ENCODE measurements around the gene ASCL4.
"Not testable (repeated sequence)": the region's sequence is repeated elsewhere in the genome, so short reads cannot be mapped to it uniquely, and the experiment has no call there.

Gene ASCL4

GRCh38 chr12:107774349-107775029 lies at the start of gene ASCL4:
TSS of gene ASCL4 (plus strand) at chr12:107774704. CDS start at chr12:107775219, 515 bp downstream.
- DNase-seq: no peak

- not testable (repeated sequence) for DNase-seq
Measured at GRCh38 chr12:107727327-107727726, 47.2 kb upstream of the ASCL4 start.

GRCh38 chr12:107727742-107728141 lies 46.8 kb upstream of the ASCL4 start:
- DNase-seq: not testable (repeated sequence)

- DNase-seq: no peak
Measured at GRCh38 chr12:107730618-107731341, 43.7 kb upstream of the ASCL4 start.

GRCh38 chr12:107731366-107731765 lies 43.1 kb upstream of the ASCL4 start:
- no peak for DNase-seq

GRCh38 chr12:107732365-107732764 lies 42.1 kb upstream of the ASCL4 start:
- DNase-seq: no peak

- no peak for DNase-seq
Measured at GRCh38 chr12:107734139-107734538, 40.4 kb upstream of the ASCL4 start.

- no peak for DNase-seq
Measured at GRCh38 chr12:107735763-107736162, 38.7 kb upstream of the ASCL4 start.

- DNase-seq: no peak
Measured at GRCh38 chr12:107736914-107737313, 37.6 kb upstream of the ASCL4 start.

- DNase-seq: peak; percentile 9 to 74
Measured at GRCh38 chr12:107748472-107748871, 26.0 kb upstream of the ASCL4 start.

- DNase-seq: peak in 1 of 2 experiments; percentile 19
Measured at GRCh38 chr12:107749083-107749482, 25.4 kb upstream of the ASCL4 start.

- peak in 1 of 2 experiments; percentile 33 for DNase-seq
Measured at GRCh38 chr12:107759410-107759809, 15.1 kb upstream of the ASCL4 start.

GRCh38 chr12:107760207-107760808 lies 14.2 kb upstream of the ASCL4 start:
- DNase-seq: peak in 1 of 2 experiments; percentile 18

- DNase-seq: peak; percentile 84 to 86
Measured at GRCh38 chr12:107760809-107761501, 13.5 kb upstream of the ASCL4 start, which contains the start of gene PRDM4. TSS of gene PRDM4 (minus strand) at chr12:107761137. CDS start at chr12:107760515, 622 bp downstream.

- peak in 1 of 2 experiments; percentile 40 for DNase-seq
Measured at GRCh38 chr12:107761502-107761904, 13.0 kb upstream of the ASCL4 start.

- DNase-seq: no peak
Measured at GRCh38 chr12:107762874-107763273, 11.6 kb upstream of the ASCL4 start.

GRCh38 chr12:107764626-107765025 lies 9.9 kb upstream of the ASCL4 start:
- DNase-seq: no peak

- no peak for DNase-seq
Measured at GRCh38 chr12:107765316-107765715, 9.2 kb upstream of the ASCL4 start.

GRCh38 chr12:107767466-107767865 lies 7.0 kb upstream of the ASCL4 start:
- DNase-seq: no peak

GRCh38 chr12:107775093-107775721 lies 703 bp downstream of the ASCL4 start:
- no peak for DNase-seq

GRCh38 chr12:107776171-107776570 lies 1.7 kb downstream of the ASCL4 start:
- DNase-seq: no peak

GRCh38 chr12:107778383-107779025 lies 4.0 kb downstream of the ASCL4 start:
- no peak for DNase-seq

Data from SW 1271 (cell line).